Esophagus squamous epithelium (tissue), 5 donors: ENCODE measurements around the gene PTPRN2. TPM values are rescaled to one million over a fixed set of nuclear protein-coding genes. Genes with fewer than 3 reads are reported as not detected.
"Not testable (repeated sequence)": the region's sequence is repeated elsewhere in the genome, so short reads cannot be mapped to it uniquely, and the experiment has no call there.

Experiments used
- DNase-seq: peaks from one replicate; lab custom pipeline; 2025; lab: John Stamatoyannopoulos, UW
- H3K27ac ChIP-seq, 4 donors: fragments of 200-600 bp; sonication (generic); one replicate each; pipeline ENCODE4 v1.5.1; 2016 to 2019; ENCODE audit warnings: mild to moderate bottlenecking in 1 of 4
- H3K27me3 ChIP-seq, 4 donors: fragments of 200-600 bp; sonication (generic); 1 replicate in 3 of 4; 2 replicates in 1 of 4; pipeline versions ENCODE4 v1.5.1 to v1.6.0; 2017 to 2021; ENCODE audit warnings: antibody characterized with exemption in 1 of 4
- H3K36me3 ChIP-seq, 3 donors: fragments of 200-600 bp; sonication (generic); one replicate each; pipeline ENCODE4 v1.5.1; 2016 to 2019
- H3K4me1 ChIP-seq, 3 donors: fragments of 200-600 bp; sonication (generic); one replicate each; pipeline ENCODE4 v1.5.1; 2017 to 2019
- H3K4me3 ChIP-seq, 4 donors: fragments of 200-600 bp; sonication (generic); 1 replicate in 3 of 4; 2 replicates in 1 of 4; pipeline ENCODE4 v1.5.1; 2016 to 2019; ENCODE audit warnings: mild to moderate bottlenecking in 2 of 4, moderate library complexity in 1 of 4
- H3K9me3 ChIP-seq, 3 donors: fragments of 200-600 bp; sonication (generic); one replicate each; pipeline ENCODE4 v1.5.1; 2016 to 2019
- CTCF ChIP-seq, 6 experiments: fragments of 450-650 bp in 4 of 6; fragments of 200-600 bp in 2 of 6; sonication (generic) in 2 of 6; IDR thresholded peaks; one replicate each; pipeline ENCODE4 v1.5.1; 2016 to 2019; ENCODE audit warnings: antibody characterized with exemption in 6 of 6, mild to moderate bottlenecking in 4 of 6, moderate library complexity in 4 of 6
- POLR2A ChIP-seq, 4 donors: fragments of 450-650 bp; IDR thresholded peaks; one replicate each; pipeline ENCODE4 v1.6.1; 2017; ENCODE audit warnings: antibody characterized with exemption in 4 of 4, mild to moderate bottlenecking in 4 of 4, moderate library complexity in 3 of 4
- WGBS, 2 donors: methylation state at CpG; one replicate each; pipeline ENCODE4 v1.1.5; 2018; 5-methylcytosine and 5-hydroxymethylcytosine counted together
- intact Hi-C: fragments of 100-400 bp; cut with DNase I; formaldehyde crosslinking; loops from one replicate; pipeline ENCODE4 v1.15.0; 2022
- total RNA-seq, 4 donors: library from RNA; depleted of rRNA; stranded (reverse); fragments of >200 nt; gene quantifications; one replicate each; pipeline ENCODE4 v1.1.0, GENCODE V29; 2016
- donor health status: DM: yes; HTN: yes; CAD: no.

Gene PTPRN2
- total RNA-seq, 4 donors from 2014 or later, result 0.38 to 2.7 (median 1.0) TPM

DNA sequence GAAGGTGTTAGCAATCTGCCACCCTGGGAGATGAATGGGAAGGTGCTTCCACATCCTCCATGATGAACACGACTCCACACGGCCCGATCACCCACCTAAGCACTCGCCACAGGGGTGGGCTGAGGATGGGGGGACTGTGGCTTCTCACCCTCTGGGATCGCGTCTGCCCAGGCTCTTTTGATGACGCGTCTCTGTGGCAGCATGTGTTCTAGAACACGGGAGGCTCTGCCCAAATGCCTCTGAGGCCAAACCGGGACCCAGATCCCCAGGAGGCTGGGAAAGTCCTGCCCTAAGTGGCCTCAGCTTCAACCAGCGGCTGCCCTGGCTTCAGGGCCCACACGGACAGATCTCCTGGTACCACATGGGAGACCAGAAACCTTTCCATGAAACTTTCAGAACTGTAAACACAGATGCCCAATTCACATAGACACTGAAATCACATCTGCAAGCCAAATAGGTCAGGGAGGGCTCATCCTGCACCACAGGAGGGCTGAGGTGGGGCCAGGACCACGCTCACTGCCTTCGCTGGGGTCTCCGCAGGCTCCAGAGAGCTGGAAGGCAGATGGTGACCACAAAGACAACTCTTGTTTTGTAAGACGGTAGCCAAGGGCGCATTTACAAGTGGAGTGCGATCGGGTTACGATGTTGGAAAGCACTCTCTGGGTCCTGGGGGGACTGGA is 200.6 kb downstream of the PTPRN2 start:
- no peak overlapping the region for H3K27ac ChIP-seq
- intact Hi-C loops, result no loop called here
- DNase-seq, result no peak
- H3K9me3 ChIP-seq, result no peaks in the 10 kb centered on the region
- no peak for TF ChIP-seq POLR2A (IDR thresholded peaks at IDR 0.05)
- no peak for TF ChIP-seq CTCF (IDR thresholded peaks at IDR 0.05)
- no peaks in the 10 kb centered on the region for H3K4me1 ChIP-seq
- 65 to 83% methylated on average over 8 to 10 of the region's 20 CpGs for WGBS, 2 donors
- H3K4me3 ChIP-seq, result no peak overlapping the region
- peaks cover 0 to 15% (median 0%) of the 10 kb centered on the region in 4 donors for H3K27me3 ChIP-seq
- no peaks in the 10 kb centered on the region for H3K36me3 ChIP-seq

- no peaks in the 10 kb centered on the region for H3K4me1 ChIP-seq
- DNase-seq, result no peak
- H3K9me3 ChIP-seq, result no peaks in the 10 kb centered on the region
- 74 to 84% methylated on average over 3 to 5 of the region's 5 CpGs for WGBS, 2 donors
- no peak for TF ChIP-seq CTCF (IDR thresholded peaks at IDR 0.05)
- no peak for TF ChIP-seq POLR2A (IDR thresholded peaks at IDR 0.05)
- no peak overlapping the region for H3K27ac ChIP-seq
- intact Hi-C loops, result no loop called here
- peaks cover 0 to 17% (median 0%) of the 10 kb centered on the region in 4 donors for H3K27me3 ChIP-seq
- H3K36me3 ChIP-seq, result no peaks in the 10 kb centered on the region
- no peak overlapping the region for H3K4me3 ChIP-seq
Observed at GRCh38 chr7:158386355-158386618, 201.3 kb downstream of the PTPRN2 start.

GRCh38 chr7:158385496-158386354 is 201.9 kb downstream of the PTPRN2 start:
- H3K4me1 ChIP-seq, intact Hi-C loops, H3K36me3 ChIP-seq, H3K4me3 ChIP-seq, DNase-seq, H3K27ac ChIP-seq, H3K9me3 ChIP-seq: not testable (repeated sequence)
- peaks cover 0 to 17% (median 0%) of the 10 kb centered on the region in 4 donors for H3K27me3 ChIP-seq
- WGBS, 2 donors, result 64 to 78% methylated on average over 20 of the region's 20 CpGs

DNA sequence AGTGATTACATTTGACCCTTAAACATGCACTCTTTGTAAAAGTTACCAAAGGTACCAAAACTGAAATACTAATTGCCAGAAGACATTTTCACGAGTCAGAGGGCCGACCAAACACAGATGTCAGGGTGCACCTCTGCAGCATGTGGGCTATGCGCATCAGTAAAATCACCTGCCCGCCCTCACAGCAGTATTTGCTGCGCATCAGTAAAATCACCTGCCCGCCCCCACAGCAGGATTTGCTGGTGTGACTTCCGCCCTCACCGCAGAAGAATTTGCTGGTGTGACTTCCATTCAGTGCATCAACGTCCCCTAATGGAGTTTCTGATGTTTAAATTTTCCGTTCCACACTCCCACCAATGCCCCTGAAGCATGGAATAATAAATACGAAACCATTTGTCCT is 202.9 kb downstream of the PTPRN2 start:
- intact Hi-C loops, result no loop called here
- WGBS, 2 donors, result 72 to 79% methylated on average over 10 to 11 of the region's 11 CpGs
- Histone ChIP-seq H3K4me1 (no peaks in the 10 kb centered on the region), H3K4me3 (no peak overlapping the region), H3K36me3 (no peaks in the 10 kb centered on the region), H3K27me3 (peaks cover 0 to 17% (median 0%) of the 10 kb centered on the region in 4 donors), H3K9me3 (peaks cover 0 to 10% (median 0%) of the 10 kb centered on the region in 3 donors), H3K27ac (no peak overlapping the region)
- no peak for TF ChIP-seq CTCF (IDR thresholded peaks at IDR 0.05)
- TF ChIP-seq POLR2A (IDR thresholded peaks at IDR 0.05), result no peak
- DNase-seq, result no peak

- WGBS, 2 donors, result 78 to 83% methylated on average over 8 of the region's 8 CpGs
- TF ChIP-seq POLR2A (IDR thresholded peaks at IDR 0.05), result no peak
- TF ChIP-seq CTCF (IDR thresholded peaks at IDR 0.05), result no peak
- no peak for DNase-seq
- peaks cover 0 to 10% (median 0%) of the 10 kb centered on the region in 3 donors for H3K9me3 ChIP-seq
- H3K4me1 ChIP-seq, result no peaks in the 10 kb centered on the region
- no peaks in the 10 kb centered on the region for H3K36me3 ChIP-seq
- no peak overlapping the region for H3K4me3 ChIP-seq
- H3K27ac ChIP-seq, result no peak overlapping the region
- intact Hi-C loops, result no loop called here
- H3K27me3 ChIP-seq, result peaks cover 0 to 25% (median 0%) of the 10 kb centered on the region in 4 donors
Observed at GRCh38 chr7:158383665-158384064, 204.0 kb downstream of the PTPRN2 start.
